Mesothelial cell of epicardium (in vitro differentiated cells): ENCODE results near the gene PRKN. TPM values are rescaled to one million over a fixed set of nuclear protein-coding genes. Genes with fewer than 3 reads are reported as not detected.
"Not testable (repeated sequence)": the region's sequence is repeated elsewhere in the genome, so short reads cannot be mapped to it uniquely, and the experiment has no call there.

Experiments used
- DNase-seq, 2 experiments: peaks; one replicate each; pipeline ENCODE4 v3.0.0; 2021; ENCODE audit warnings: low spot score in 2 of 2; ENCODE audit not compliant: unreplicated experiment in 2 of 2
- H3K27ac Mint-ChIP-seq: 2 replicates; pipeline ENCODE4 v1.8.0; 2021; ENCODE audit warnings: mixed read lengths
- H3K27me3 Mint-ChIP-seq: 2 replicates; pipeline ENCODE4 v1.8.0; 2021; ENCODE audit warnings: low read depth, mixed read lengths
- H3K36me3 Mint-ChIP-seq: 2 replicates; pipeline ENCODE4 v1.8.0; 2021; ENCODE audit warnings: mixed read lengths
- H3K4me1 Mint-ChIP-seq: 2 replicates; pipeline ENCODE4 v1.8.0; 2021; ENCODE audit warnings: mixed read lengths
- H3K4me3 Mint-ChIP-seq: 2 replicates; pipeline ENCODE4 v1.8.0; 2021; ENCODE audit warnings: mild to moderate bottlenecking, moderate library complexity, mixed read lengths
- H3K9me3 Mint-ChIP-seq: 2 replicates; pipeline ENCODE4 v1.8.0; 2021; ENCODE audit warnings: mixed read lengths
- CTCF ChIP-seq: fragments of 200-600 bp; sonication (generic); IDR thresholded peaks from one replicate; pipeline ENCODE4 v1.5.0; 2021; ENCODE audit warnings: antibody characterized with exemption; ENCODE audit not compliant: unreplicated experiment
- total RNA-seq: library from RNA; stranded (reverse); gene quantifications from 3 replicates; pipeline ENCODE4 v1.2.1, GENCODE V29; 2021

The PRKN gene
- total RNA-seq, 1 donor from 2014 or later = 7.6 TPM

GRCh38 chr6:161880056-161880455 is 847.5 kb downstream of the PRKN start:
- no peaks in the 10 kb centered on the region for H3K27me3 Mint-ChIP-seq
- no peak for TF ChIP-seq CTCF
- no peaks in the 10 kb centered on the region for H3K36me3 Mint-ChIP-seq
- no peaks in the 10 kb centered on the region for H3K4me1 Mint-ChIP-seq
- no peak overlapping the region for H3K27ac Mint-ChIP-seq
- DNase-seq = no peak
- no peak overlapping the region for H3K4me3 Mint-ChIP-seq
- H3K9me3 Mint-ChIP-seq = peaks cover 16% of the 10 kb centered on the region

- no peak for TF ChIP-seq CTCF
- H3K36me3 Mint-ChIP-seq = no peaks in the 10 kb centered on the region
- no peak for DNase-seq
- no peaks in the 10 kb centered on the region for H3K27me3 Mint-ChIP-seq
- peaks cover 16% of the 10 kb centered on the region for H3K9me3 Mint-ChIP-seq
- H3K4me3 Mint-ChIP-seq = no peak overlapping the region
- H3K4me1 Mint-ChIP-seq = no peaks in the 10 kb centered on the region
- no peak overlapping the region for H3K27ac Mint-ChIP-seq
Measured at GRCh38 chr6:161876231-161876630, 851.3 kb downstream of the PRKN start.

GRCh38 chr6:161870236-161870901 is 857.2 kb downstream of the PRKN start:
- H3K4me3 Mint-ChIP-seq = no peak overlapping the region
- DNase-seq = no peak
- H3K9me3 Mint-ChIP-seq = peaks cover 4% of the 10 kb centered on the region
- no peaks in the 10 kb centered on the region for H3K27me3 Mint-ChIP-seq
- H3K36me3 Mint-ChIP-seq = no peaks in the 10 kb centered on the region
- H3K4me1 Mint-ChIP-seq = no peaks in the 10 kb centered on the region
- no peak overlapping the region for H3K27ac Mint-ChIP-seq
- TF ChIP-seq CTCF = no peak

- no peak overlapping the region for H3K27ac Mint-ChIP-seq
- H3K36me3 Mint-ChIP-seq = no peaks in the 10 kb centered on the region
- H3K27me3 Mint-ChIP-seq = no peaks in the 10 kb centered on the region
- no peak for TF ChIP-seq CTCF
- H3K9me3 Mint-ChIP-seq = peaks cover 3% of the 10 kb centered on the region
- H3K4me1 Mint-ChIP-seq = no peaks in the 10 kb centered on the region
- H3K4me3 Mint-ChIP-seq = no peak overlapping the region
- no peak for DNase-seq
Measured at GRCh38 chr6:161869491-161869890, 858.1 kb downstream of the PRKN start.

- H3K27ac Mint-ChIP-seq = no peak overlapping the region
- TF ChIP-seq CTCF = no peak
- no peaks in the 10 kb centered on the region for H3K27me3 Mint-ChIP-seq
- no peaks in the 10 kb centered on the region for H3K4me1 Mint-ChIP-seq
- H3K9me3 Mint-ChIP-seq = peaks cover 7% of the 10 kb centered on the region
- DNase-seq = no peak
- H3K4me3 Mint-ChIP-seq = no peak overlapping the region
- no peaks in the 10 kb centered on the region for H3K36me3 Mint-ChIP-seq
Measured at GRCh38 chr6:161866570-161866969, 861.0 kb downstream of the PRKN start.

- peaks cover 12% of the 10 kb centered on the region for H3K9me3 Mint-ChIP-seq
- not testable (repeated sequence) for H3K4me1 Mint-ChIP-seq, DNase-seq, H3K27ac Mint-ChIP-seq, H3K27me3 Mint-ChIP-seq, H3K4me3 Mint-ChIP-seq, H3K36me3 Mint-ChIP-seq
Measured at GRCh38 chr6:161861061-161861460, 866.5 kb downstream of the PRKN start.
